ENCODE data around the gene ARID1B.

DNA sequence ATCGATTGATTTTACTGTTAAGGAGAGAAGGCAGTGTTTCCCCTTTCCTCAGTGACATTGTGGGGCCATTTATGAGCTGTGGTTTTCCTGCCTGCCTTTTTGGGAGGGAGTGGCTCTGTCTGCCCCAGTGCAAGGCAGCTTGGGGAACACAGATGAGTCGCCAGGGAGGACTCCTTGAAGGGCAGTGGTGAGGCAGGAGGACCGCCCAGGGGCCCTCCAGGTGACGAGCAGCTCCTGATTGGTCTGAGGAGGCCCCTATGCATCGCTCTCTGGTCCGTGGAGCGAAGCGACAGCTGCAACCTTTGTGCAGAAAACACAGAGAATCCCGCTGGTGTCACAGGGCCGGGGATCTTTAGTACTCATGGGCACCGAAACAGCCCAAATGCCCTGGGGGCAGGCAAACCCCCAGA, 445.8 kb downstream of the ARID1B start:
- TF ChIP-seq IKZF3 (tag by site-specific recombination; IDR thresholded peaks at IDR 0.05): no peak
- no peak for TF ChIP-seq CTCF (tag by site-specific recombination; IDR thresholded peaks at IDR 0.05)
- TF ChIP-seq ZNF184 (tag by site-specific recombination; IDR thresholded peaks at IDR 0.05): no peak
- no peak for TF ChIP-seq ZNF350 (tag by site-specific recombination; IDR thresholded peaks at IDR 0.05)
- no peak for TF ChIP-seq ZNF426 (tag by site-specific recombination; IDR thresholded peaks at IDR 0.05)
- no peak for TF ChIP-seq ZEB2 (tag by site-specific recombination; IDR thresholded peaks at IDR 0.05)
- no peak for TF ChIP-seq ZNF529 (tag by site-specific recombination; IDR thresholded peaks at IDR 0.05; ENCODE audit: insufficient replicate concordance)
- TF ChIP-seq KLF9 (tag by site-specific recombination; IDR thresholded peaks at IDR 0.05; ENCODE audit: low read depth): no peak
- TF ChIP-seq ZNF248 (tag by site-specific recombination; IDR thresholded peaks at IDR 0.05): no peak
- TF ChIP-seq ZNF157 (tag by site-specific recombination; IDR thresholded peaks at IDR 0.05): no peak
- no peak for TF ChIP-seq ZNF138 (tag by site-specific recombination; IDR thresholded peaks at IDR 0.05; ENCODE audit: borderline replicate concordance)
- TF ChIP-seq, protein P1, sequence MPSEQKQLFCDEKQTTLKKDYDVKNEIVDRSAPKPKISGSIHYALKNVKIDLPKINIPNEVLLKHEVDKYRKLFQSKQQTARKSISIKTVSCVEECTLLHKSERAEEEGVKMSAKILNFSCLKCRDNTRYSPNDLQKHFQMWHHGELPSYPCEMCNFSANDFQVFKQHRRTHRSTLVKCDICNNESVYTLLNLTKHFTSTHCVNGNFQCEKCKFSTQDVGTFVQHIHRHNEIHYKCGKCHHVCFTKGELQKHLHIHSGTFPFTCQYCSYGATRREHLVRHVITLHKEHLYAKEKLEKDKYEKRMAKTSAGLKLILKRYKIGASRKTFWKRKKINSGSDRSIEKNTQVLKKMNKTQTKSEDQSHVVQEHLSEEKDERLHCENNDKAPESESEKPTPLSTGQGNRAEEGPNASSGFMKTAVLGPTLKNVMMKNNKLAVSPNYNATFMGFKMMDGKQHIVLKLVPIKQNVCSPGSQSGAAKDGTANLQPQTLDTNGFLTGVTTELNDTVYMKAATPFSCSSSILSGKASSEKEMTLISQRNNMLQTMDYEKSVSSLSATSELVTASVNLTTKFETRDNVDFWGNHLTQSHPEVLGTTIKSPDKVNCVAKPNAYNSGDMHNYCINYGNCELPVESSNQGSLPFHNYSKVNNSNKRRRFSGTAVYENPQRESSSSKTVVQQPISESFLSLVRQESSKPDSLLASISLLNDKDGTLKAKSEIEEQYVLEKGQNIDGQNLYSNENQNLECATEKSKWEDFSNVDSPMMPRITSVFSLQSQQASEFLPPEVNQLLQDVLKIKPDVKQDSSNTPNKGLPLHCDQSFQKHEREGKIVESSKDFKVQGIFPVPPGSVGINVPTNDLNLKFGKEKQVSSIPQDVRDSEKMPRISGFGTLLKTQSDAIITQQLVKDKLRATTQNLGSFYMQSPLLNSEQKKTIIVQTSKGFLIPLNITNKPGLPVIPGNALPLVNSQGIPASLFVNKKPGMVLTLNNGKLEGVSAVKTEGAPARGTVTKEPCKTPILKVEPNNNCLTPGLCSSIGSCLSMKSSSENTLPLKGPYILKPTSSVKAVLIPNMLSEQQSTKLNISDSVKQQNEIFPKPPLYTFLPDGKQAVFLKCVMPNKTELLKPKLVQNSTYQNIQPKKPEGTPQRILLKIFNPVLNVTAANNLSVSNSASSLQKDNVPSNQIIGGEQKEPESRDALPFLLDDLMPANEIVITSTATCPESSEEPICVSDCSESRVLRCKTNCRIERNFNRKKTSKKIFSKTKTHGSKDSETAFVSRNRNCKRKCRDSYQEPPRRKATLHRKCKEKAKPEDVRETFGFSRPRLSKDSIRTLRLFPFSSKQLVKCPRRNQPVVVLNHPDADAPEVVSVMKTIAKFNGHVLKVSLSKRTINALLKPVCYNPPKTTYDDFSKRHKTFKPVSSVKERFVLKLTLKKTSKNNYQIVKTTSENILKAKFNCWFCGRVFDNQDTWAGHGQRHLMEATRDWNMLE (tag by site-specific recombination; conservative IDR thresholded peaks at IDR 0.05; ENCODE audit: low read depth): no peak
- no peak for TF ChIP-seq MZF1 (tag by site-specific recombination; IDR thresholded peaks at IDR 0.05; ENCODE audit: borderline replicate concordance)
- no peak for TF ChIP-seq BCL11A (tag by site-specific recombination; IDR thresholded peaks at IDR 0.05; ENCODE audit: low read depth)

Data from HEK293 (cell line).